Activated T-helper 1 cell treated with Interleukin-2 at 50 U/mL for 16 hours (primary cell): ENCODE data around the gene LASP1NB.

Experiments
- DNase-seq: peaks from one replicate; pipeline ENCODE4 v3.0.0-alpha.2; 2020; ENCODE audit warnings: low read depth

The LASP1NB gene

DNA sequence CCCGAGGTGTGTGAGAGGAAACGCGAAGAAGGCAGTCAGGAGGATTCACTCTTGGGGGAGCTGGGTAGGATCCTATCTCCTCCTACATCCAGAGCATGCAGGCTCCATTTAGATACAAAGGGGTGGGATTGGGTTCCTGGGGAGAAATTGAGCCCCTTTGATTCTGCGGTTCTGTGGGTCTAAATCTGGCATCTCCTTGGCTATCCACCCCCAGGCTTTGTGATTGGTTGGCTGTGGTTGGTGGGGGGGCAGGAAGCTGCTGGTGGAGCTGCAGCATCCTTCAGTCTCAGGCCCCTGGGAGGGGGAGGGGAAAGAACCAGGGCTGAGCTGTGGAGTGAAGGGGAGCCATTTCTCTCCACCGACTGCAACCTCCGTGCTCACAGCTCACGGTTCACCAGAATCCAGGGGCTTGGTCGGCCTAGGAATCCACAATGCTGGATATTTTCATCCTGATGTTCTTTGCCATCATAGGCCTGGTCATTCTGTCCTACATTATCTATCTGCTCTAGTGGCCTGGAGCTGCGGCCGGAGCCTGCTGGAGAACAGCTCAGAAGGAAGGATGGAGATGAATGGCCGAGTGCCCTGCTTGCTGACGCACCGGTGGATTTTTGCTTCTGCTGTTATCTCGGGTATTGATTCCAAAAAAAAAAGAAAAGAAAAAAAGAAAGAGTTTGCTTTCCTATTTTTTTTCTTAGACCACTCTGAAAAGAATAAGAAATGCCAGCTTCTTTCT, at the start of gene LASP1NB:
Gene LASP1NB, plus strand, starts transcription at position 352 of the 733 bp plus-strand sequence.
- DNase-seq, result no peak

DNA sequence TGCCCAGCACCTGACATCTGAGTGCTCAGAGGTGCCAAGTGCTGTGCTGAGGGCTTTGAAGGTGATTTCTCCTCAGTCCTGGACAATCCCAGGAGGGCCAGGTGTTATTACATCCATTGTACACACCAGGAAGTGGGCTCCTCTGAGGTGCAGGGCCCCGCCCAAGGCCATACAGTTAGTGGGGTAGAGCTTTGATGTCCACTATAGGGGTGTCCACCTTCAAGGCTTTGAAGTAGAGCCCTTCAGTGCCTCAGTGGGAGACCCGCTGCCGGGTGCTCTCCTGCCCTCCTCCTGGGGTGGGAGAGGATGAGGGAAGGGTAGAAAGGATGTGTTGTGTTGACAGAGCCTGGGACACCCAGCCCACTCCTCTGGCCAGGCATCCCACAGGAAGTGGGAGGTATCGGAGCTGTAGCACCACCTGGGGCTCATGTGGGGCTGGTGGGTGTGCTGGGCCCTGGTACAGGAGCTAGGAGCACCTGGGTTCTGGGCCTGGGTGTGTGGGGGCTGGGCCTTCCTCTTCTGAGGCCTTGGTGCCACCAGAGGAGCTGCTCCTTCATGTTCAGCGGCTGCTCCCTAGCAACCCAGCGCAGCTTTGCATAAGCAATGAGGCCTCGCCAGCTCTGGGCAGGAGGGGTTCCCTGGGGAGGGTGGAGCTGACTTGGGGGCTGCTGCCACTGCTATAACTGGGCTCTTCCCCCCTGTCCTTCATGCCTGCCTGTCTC, 48.1 kb upstream of the LASP1NB start:
- DNase-seq, result no peak

DNA sequence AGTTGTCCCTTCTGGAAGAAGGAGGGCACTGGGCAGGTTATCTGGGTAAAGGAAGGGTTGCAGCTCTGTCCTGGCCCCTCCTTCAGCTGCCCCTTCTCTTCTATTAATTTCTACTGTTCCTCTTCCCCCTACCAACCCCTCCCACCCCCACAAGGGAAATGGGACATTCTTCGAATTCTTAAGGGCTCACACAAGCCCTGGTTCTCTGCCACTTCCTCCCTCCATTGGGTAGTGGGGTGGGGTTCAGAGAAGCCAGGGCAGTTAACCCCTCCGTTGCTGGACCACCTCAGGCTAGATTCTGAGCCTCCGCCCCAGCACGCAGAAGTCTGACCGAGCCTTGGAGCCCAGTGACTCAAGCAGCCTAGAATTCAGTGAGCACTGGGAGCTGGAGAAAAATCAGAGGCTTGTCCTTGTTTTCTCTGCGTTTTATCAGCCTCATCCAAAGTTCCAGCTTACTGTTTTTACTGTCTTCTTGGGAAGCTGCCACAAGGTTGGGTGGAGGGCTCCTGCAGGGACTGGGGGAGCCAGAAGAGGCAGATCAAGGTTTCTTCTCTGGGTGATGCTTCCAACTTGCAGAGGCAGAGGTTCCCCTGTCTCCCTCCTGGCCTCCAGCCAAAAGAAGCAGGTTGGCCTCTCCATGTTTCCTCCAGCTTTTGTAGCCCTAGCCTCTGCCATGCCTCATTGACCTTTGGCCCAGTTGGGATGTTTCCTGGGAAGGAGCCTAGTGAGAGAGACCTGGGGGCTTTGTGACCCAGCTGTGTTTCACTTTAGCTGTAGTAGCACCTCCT, 45.3 kb upstream of the LASP1NB start:
- DNase-seq, result no peak

DNA sequence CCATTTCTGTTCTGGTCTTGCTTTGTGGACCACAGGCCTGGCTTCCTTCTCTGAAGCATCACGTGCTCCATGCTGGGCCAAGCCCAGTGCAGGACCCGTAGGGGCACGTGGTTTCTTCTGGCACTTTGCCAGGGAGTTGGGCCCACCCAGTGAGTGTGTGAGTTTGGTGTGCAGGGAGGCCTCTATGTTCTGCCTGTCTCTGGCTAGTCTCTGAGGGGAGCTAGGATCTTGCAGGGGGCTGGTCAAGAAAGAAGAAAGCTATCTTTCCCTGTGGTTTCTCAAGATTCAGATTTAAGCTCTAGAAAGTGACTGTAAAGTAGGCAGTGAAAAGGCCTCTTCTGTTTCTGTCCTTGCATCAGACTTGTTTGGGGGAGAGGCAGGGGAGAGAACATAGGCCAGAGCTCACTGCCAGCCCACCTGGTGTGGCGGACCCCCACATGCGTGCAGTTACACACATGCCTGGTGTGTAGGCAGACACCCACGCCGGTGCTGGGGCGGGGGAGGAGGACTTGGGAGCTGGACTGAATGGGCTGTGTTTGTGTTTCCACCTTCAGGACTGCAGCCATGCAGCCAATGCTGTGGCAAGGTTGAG, 43.7 kb upstream of the LASP1NB start:
- DNase-seq, result no peak

DNA sequence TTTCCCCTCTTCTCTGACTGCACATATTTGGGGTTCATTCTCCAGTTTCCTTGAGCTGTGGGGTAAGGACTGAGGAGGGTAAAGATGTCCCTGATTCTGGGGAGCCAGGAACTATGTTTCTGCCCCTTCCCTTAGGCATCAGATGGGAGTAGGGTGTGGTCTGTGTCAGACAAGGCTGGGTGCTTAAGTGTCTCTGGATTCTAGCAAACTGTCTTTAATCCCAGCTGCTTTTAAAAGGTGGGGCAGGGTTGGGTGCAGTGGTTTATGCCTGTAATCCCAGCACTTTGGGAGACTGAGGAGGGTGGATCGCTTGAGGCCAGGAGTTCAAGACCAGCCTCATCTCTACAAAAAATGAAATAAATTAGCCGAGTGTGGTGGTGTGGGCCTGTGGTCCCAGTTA, 42.5 kb upstream of the LASP1NB start:
- no peak for DNase-seq

DNA sequence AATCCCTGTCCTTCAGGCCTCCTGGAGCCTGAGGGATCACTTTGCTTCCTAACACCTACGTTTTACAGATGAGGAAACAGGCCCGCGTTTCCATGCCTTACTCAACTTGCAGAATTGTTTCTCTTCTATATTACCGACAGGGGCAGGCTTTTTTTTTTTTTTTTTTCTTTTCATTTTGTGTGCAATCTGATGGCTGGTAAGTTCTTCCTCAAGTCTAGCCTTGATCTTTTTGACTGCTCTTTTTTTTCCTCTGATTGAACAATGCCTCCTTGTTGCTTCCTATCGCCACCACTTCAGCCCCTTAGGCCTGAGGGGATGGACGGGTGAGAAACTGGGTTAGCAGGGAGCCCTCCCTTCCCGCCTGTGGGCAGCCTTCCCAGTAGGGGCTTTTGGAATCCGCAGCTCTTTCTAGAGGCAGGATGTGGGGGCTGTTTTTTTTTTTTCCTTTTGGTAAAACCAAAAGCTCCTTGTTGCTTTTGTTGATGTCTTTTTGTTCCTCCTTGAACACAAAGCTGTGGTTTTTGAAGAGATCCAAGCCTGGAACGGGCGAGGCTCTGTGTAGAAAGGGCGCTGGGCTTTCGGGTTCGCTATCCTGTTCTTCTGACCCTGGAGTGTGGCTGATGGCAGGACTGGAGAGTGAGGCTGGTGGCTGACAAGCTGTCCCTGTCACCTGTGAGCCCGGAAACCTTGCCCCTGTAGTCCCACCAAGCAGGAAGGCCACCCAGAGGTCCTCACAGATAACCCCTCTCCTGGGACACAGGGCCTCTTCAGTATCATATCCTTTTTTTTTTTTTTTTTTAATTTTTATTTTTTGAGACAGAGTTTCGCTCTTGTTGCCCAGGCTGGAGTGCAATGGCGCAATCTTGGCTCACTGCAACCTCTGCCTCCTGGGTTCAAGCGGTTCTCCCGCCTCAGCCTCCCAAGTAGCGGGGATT, 41.6 kb upstream of the LASP1NB start:
- no peak for DNase-seq

DNA sequence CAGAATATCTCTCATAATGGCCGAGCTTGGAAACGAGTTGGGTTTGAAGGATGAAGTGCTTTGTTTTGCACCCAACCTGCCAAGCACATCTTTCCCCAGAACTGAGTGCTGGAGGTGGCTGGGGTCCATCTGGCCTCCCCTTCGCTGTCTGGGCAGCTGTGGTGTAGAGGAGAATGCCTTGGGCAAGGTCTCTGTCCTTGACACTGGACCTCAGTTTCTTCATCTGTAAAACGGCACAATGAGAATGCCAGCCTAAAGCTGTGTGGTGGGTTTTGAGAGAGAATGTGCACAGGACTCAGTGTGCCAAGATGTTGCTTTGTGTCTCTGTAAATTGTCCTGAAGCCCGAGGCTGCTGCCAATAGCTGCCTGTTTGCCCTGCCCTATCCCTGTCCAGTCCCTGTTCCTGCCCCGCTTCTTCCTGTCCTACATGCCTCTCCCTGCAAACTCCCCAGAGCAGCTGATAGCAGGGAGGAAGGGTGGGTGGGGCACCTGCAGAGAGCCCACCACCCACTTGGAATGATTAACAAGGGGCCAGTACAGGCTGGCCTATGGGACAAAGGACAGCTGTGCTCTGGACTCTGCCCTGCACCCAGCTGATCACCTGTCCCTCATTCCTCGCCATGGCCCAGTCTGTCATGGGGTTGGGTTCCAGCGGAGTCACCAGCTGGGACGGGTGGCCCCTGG, 40.2 kb upstream of the LASP1NB start:
- DNase-seq, result no peak

DNA sequence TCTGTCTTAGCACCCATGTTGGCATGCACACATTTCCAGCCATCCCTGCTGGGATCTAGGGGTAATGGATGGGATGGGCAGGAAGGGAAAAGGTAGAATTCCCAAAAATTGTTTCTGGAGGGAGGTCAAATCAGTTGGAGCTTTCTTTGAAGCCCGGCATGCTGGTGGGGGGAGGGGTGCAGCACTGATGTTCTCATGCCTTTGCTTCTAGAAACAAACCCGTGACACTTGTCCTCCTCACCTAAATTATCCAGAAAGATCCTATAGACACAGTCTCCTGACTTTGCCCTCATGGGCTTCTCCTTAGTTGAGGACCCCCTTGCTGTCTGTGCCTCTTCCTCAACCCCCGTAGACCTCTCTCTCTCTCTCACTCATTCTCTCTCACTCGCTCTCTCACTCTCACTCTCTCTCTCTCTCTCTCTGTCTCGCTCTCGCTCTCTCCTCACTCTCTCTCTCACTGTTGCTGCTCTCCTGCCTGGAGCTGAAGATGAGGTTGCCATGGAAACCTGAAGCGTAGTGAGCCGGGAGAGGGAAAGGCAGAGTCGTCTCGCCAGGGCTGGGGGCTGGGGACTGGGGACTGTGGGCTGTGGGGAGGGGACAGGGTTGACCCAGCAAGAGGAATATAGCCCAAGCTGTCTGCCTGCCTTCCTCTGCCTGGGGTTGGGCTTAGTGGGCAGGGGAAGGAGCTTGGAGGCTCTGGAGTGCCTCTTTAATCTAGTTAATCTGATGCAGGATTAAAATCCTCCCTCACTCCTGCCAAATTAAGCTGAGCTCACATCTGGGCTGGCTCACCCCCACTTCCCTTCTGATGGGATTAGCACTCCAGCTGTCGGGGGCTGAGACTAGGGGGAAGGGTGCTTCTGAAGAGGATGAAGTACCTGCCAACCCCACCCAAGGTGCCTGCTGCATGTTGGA, 39.4 kb upstream of the LASP1NB start:
- DNase-seq, result no peak

DNA sequence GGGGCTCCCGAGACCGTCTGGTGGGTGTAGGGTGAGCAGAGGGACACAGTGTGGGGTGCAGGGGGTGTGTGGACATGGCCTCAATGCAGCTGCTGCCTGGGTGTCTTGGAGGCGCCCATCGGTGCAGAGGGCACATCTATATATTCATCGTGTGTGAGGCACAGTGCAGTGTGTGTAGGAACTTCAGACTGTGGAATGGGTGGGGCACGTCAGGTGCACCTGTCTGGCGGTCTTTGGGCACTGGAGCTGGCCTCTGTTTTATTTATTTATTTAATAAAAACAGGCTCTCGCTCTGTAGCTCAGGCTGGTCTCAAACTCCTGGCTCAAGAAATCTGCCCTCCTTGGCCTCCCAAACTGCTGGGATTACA, 38.8 kb upstream of the LASP1NB start:
- no peak for DNase-seq

DNA sequence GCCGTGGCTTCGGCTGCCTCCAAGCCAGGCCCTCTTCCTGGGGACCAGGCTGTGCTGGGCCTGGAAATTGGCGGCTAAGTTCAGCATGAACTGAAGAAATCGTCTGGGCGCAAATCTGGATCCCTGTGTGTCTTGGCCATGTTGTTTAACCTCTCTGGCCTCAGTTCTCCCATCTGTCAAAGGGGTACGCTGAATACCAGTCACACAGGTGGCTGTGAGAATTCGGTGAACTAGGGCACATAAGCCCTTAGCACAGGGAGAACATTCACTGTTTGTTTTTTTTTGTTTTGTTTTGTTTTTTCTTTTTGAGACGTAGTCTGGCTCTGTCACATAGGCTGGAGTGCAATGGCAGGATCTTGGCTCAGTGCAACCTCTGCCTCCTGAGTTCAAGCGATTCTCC, 36.6 kb upstream of the LASP1NB start:
- DNase-seq, result no peak

DNA sequence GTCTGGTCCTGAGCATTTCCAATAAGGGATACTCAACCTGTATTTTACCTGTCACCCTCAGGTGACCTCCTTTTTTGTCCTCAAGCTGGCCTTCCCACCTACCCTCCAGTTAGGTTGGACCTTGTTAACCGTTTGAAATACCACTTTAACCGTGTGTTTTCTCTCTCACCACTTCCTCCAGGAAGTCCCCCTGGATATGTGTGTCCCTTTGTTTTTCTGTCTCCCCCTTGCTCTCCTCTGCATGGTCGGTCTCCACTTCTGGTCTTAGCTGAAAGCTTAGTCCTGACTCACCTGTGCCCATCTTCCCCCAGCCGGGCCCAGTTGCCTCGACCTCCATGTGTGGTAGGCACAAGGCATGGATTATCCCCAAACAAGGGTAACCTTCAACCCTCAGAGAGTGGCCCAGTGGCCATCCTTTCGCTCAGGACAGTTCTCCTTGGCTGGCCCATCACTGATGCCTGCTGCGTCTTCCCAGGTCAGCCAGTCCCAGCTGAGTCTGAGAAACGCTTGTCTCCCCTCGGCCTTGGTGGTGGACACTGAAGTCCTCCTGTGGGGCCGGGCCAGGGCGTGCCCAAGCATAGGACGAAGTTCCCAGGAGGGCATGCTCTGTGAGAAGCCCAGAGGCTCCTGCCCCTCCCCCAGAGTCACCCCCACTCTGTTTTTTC, 35.5 kb upstream of the LASP1NB start:
- no peak for DNase-seq

DNA sequence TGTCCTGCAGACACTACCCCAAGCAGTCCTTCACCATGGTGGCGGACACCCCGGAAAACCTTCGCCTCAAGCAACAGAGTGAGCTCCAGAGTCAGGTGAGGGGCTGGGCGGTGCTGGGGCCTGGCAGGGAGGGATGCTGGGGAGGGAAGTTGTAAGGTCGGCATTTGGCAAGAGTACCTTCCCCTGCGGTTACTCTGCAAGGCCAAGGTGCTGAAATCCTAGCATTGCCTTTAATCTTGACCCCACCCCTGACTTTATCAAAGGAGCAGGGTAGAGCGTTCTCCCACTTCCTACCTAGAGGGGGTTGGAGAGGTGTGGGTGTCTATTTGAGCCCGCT, 35.0 kb upstream of the LASP1NB start:
- DNase-seq, result no peak

DNA sequence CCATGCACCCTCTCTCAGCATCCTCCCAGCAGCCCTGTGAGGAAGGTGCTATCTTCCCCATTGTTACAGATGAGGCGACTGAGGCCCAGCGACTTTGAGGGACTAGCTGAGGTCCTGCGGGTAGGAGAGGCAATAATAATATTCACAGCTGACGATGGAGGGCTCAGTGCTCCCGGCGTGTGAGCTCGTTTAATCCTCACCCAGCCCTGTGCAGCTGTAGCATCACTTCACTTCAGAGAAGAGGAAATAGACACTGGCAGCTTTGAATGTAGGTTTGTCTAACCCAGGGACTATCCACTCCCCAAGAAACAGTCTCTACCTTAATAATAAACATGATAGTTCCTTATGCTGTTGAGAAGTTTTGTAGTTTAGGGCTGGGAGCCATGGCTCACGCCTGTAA, 34.0 kb upstream of the LASP1NB start:
- no peak for DNase-seq

DNA sequence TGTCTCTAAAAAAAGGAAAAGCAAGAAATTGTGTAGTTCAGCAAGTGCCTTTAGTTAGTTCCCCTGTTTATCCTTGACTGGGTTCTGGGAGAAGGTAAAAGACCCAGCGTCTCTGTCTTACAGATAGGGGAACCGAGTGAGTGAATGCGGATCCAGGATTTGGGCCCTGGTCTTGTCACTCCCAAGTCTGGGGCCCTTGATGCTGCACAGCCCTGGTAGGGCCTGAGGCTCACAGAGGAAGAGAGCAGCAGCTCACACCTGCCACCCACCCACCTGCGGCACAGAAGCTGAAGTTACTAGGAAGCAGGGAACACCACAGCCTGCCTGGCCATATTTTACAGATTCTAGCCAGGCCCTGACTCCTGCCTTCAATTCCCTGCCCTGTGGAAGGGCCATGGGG, 33.3 kb upstream of the LASP1NB start:
- DNase-seq, result no peak

DNA sequence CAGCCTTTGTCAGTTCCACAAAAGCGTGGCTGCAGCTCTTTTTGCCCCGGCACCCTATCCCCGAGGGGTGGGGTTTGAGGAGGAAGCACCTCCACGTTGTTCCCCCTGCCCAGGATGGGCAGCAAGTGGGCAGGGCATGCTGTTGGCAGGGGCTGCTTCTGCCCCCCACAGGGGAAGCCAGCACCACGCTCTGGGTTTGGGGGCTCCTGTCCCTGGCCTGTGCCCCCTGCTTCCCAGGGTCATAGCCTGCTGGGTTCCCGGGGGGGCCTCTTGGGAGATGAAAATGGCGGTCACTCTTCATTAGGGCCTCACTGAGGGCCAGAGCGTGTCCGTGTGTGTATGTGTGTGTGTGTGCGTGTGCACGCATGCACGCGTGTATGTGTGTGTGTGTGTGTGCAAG, 32.8 kb upstream of the LASP1NB start:
- no peak for DNase-seq

DNA sequence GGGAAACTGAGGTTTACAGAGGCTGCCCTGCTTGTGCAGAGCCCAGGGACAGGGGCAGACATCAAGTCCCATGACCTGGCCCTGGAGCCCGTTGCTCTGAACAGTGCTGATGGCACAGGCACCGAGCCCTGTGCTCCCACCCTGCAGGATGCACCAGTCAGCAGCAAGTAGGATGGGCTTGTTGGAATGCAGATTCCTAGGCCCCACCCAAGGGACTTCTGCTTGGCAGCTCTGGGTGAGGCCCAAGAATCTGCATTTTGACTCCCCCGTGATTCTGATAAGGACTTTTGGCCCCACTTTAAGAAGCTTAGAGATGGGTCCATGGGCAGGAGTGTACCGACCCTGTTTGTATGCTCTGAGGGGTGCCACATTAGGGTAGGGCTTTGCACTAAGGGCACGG, 32.3 kb upstream of the LASP1NB start:
- no peak for DNase-seq

DNA sequence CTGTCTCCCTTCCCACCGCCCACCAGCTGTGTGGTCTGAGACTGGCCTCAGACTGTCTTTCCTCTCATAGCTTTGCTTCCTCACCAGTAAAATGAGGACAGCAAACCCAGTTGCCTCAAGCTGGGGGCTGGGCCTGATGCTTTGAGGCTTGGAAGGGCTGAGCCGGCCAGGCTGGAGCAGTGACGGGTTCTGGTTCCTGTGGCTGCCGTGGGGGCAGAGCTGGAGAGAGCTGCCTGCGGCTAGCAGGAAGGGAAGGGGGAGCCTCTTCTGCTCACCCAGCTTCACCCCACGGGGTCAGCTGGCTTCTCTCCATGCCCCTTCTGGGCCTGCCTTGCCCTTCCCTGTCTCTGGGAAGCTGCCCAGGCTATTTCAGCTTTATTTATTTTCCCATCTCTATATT, 31.8 kb upstream of the LASP1NB start:
- DNase-seq, result no peak

DNA sequence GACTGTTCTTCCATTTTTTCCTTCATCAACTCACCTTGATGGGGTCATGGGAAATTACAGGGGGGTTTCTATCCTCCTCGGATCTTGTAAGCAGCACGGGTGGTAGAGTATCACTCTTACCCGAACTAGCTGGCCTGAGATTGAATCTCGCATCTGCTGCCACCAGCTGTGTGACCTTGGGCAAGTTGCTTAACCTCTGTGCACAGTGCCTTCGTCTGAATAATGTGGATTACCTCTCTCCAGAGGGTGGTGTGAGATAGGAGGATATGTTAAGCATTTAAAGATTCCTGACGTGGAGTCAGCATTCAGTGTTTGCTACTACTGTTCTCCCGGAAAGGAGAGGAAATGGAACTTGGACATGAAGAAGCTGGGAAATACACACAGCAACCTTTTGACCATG, 31.1 kb upstream of the LASP1NB start:
- DNase-seq, result no peak

DNA sequence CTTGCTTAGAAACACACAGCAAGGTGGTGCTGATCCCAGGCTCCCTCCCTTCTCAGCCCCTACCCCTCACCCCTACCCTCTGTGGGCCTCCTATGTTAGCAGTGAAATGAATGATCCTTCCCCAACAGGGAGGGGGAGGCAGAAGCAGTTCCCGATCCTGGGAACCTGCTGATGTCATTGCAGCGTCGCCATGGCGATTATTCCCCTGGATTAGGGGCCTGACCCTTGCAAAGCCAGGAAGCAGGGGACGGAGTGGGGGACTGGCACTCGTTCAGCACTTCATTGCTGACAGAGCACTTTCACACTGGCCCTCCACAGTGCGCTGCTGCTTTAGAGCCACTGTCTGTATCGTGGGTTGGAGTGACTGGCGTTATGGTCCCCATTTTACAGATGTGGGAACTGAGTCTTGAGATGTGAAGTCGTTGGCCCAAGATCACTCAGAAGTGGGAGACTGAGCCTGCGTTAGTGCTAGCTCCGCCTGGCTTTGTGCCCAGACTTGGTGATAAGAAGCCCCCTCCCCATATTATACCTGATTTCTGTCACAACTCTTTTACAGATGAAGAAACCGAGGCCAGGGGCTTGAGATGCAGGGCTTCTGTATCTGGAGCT, 29.0 kb upstream of the LASP1NB start:
- DNase-seq, result no peak
